Ishikawa (cell line): ENCODE measurements around the gene WDR62.

Source experiments
- EP300 ChIP-seq: IDR thresholded peaks from 2 replicates; pipeline ENCODE4 v1.6.1; 2012; ENCODE audit warnings: borderline replicate concordance
- FOXM1 ChIP-seq: IDR thresholded peaks from 2 replicates; pipeline ENCODE4 v1.6.1; 2012; ENCODE audit warnings: low read depth, borderline replicate concordance
- TAF1 ChIP-seq: IDR thresholded peaks from 2 replicates; pipeline ENCODE4 v1.6.1; 2012; ENCODE audit warnings: low read depth, mild to moderate bottlenecking
- ZBTB7A ChIP-seq: IDR thresholded peaks from 2 replicates; pipeline ENCODE4 v1.6.1; 2012; ENCODE audit warnings: low read depth
- TF ChIP-seq, protein P1 (sequence below): IDR thresholded peaks from 2 replicates; pipeline ENCODE4 v1.6.1; 2012; ENCODE audit warnings: low read depth, mild to moderate bottlenecking

DNA sequence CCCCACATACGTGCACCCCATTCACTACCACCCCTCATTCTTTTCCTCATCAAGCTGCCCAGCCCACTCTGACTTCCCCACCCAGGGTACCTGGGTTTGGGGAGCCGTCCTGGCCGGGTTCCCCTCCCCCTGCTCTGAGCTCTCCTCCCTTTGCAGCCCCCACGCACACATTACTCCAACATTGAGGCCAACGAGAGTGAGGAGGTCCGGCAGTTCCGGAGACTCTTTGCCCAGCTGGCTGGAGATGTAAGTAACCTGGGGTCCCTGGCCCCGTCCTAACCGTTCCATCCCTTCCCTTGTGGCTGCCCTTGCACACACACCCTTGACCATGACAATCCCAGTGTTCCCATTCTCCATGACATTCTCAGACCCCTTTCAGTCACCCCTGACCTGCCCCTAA lies 87.8 kb downstream of the WDR62 start:
- TF ChIP-seq, protein P1, sequence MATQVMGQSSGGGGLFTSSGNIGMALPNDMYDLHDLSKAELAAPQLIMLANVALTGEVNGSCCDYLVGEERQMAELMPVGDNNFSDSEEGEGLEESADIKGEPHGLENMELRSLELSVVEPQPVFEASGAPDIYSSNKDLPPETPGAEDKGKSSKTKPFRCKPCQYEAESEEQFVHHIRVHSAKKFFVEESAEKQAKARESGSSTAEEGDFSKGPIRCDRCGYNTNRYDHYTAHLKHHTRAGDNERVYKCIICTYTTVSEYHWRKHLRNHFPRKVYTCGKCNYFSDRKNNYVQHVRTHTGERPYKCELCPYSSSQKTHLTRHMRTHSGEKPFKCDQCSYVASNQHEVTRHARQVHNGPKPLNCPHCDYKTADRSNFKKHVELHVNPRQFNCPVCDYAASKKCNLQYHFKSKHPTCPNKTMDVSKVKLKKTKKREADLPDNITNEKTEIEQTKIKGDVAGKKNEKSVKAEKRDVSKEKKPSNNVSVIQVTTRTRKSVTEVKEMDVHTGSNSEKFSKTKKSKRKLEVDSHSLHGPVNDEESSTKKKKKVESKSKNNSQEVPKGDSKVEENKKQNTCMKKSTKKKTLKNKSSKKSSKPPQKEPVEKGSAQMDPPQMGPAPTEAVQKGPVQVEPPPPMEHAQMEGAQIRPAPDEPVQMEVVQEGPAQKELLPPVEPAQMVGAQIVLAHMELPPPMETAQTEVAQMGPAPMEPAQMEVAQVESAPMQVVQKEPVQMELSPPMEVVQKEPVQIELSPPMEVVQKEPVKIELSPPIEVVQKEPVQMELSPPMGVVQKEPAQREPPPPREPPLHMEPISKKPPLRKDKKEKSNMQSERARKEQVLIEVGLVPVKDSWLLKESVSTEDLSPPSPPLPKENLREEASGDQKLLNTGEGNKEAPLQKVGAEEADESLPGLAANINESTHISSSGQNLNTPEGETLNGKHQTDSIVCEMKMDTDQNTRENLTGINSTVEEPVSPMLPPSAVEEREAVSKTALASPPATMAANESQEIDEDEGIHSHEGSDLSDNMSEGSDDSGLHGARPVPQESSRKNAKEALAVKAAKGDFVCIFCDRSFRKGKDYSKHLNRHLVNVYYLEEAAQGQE: no peak
- TF ChIP-seq ZBTB7A (no peak), EP300 (no peak), TAF1 (no peak), FOXM1 (no peak)
